Loucy (cell line): ENCODE measurements around the gene PLAC1.

Experiments
- H2AFZ ChIP-seq: fragments of 200-600 bp; sonication (generic); 2 replicates; pipeline ENCODE4 v1.6.0; 2016; ENCODE audit warnings: antibody characterized with exemption, mild to moderate bottlenecking, low read length, moderate library complexity
- H3F3A ChIP-seq: fragments of 200-600 bp; 2 replicates; pipeline ENCODE4 v1.6.0; 2016; ENCODE audit warnings: antibody characterized with exemption, low read depth, mild to moderate bottlenecking
- H3K27me3 ChIP-seq: fragments of 200-600 bp; sonication (generic); 2 replicates; pipeline ENCODE4 v1.6.1; 2014; ENCODE audit warnings: low read length, mild to moderate bottlenecking; ENCODE audit not compliant: insufficient read depth, poor library complexity, severe bottlenecking
- H3K36me3 ChIP-seq: fragments of 200-600 bp; sonication (generic); 2 replicates; pipeline ENCODE4 v1.6.1; 2016; ENCODE audit warnings: low read length; ENCODE audit not compliant: insufficient read depth
- H3K4me1 ChIP-seq: fragments of 200-600 bp; sonication (generic); 2 replicates; pipeline ENCODE4 v1.5.1; 2014; ENCODE audit warnings: low read length, mild to moderate bottlenecking; ENCODE audit not compliant: insufficient read depth, poor library complexity, severe bottlenecking
- H3K4me2 ChIP-seq: fragments of 200-600 bp; sonication (generic); 2 replicates; pipeline ENCODE4 v1.6.0; 2014; ENCODE audit warnings: antibody characterized with exemption, low read length, low read depth, mild to moderate bottlenecking; ENCODE audit not compliant: poor library complexity, severe bottlenecking
- H3K4me3 ChIP-seq: fragments of 200-600 bp; sonication (generic); 2 replicates; pipeline ENCODE4 v1.5.1; 2014; ENCODE audit warnings: low read length, mild to moderate bottlenecking, mixed read lengths; ENCODE audit not compliant: poor library complexity, severe bottlenecking
- H3K79me2 ChIP-seq: fragments of 200-600 bp; sonication (generic); 2 replicates; pipeline ENCODE4 v1.6.1; 2014; ENCODE audit warnings: low read length; ENCODE audit not compliant: insufficient read depth
- H3K9ac ChIP-seq: fragments of 200-600 bp; sonication (generic); 2 replicates; pipeline ENCODE4 v1.6.0; 2014; ENCODE audit warnings: mild to moderate bottlenecking, low read depth, low read length, moderate library complexity; ENCODE audit not compliant: poor library complexity, severe bottlenecking
- H3K9me2 ChIP-seq: fragments of 200-600 bp; sonication (generic); replicated peaks from 2 replicates; pipeline ENCODE4 v1.6.1; 2016; ENCODE audit warnings: low read depth, low read length, mixed read lengths
- H3K9me3 ChIP-seq: fragments of 200-600 bp; sonication (generic); 2 replicates; pipeline ENCODE4 v1.6.1; 2014; ENCODE audit warnings: mild to moderate bottlenecking, antibody characterized with exemption, low read length, low read depth; ENCODE audit not compliant: insufficient read depth
- H4K20me1 ChIP-seq: fragments of 200-600 bp; sonication (generic); 2 replicates; pipeline ENCODE4 v1.6.0; 2014; ENCODE audit warnings: antibody characterized with exemption, low read length, mild to moderate bottlenecking; ENCODE audit not compliant: insufficient read depth, poor library complexity, severe bottlenecking
- CTCF ChIP-seq: fragments of 200-600 bp; sonication (generic); conservative IDR thresholded peaks from 2 replicates; pipeline ENCODE4 v1.5.1; 2014; ENCODE audit warnings: mild to moderate bottlenecking, antibody characterized with exemption, low read length
- EZH2phosphoT487 ChIP-seq: fragments of 200-600 bp; IDR thresholded peaks from 2 replicates; pipeline ENCODE4 v1.6.1; 2018; ENCODE audit warnings: antibody characterized with exemption, mild to moderate bottlenecking, moderate library complexity, borderline replicate concordance

Gene PLAC1

DNA sequence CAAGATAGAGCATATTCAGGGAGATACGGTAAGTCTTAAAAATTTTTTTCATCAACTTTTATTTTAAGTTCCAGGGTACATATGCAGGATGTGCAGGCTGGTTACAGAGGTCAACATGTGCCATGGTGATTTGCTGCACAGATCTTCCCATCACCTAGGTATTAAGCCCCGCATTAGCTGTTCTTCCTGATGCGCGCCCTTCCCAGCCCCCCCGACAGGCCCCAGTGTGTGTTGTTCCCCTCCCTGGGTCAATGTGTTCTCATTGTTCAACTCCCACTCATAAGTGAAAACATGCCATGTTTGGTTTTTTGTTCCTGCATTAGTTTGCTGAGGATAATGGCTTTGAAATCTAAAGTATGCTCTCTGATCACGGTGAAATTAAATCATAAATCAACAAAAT lies 134.1 kb downstream of the PLAC1 start:
- Histone ChIP-seq H3K36me3 (no peaks in the 10 kb centered on the region), H3K27me3 (no peaks in the 10 kb centered on the region), H3K9me3 (no peaks in the 10 kb centered on the region), H3K79me2 (no peaks in the 10 kb centered on the region), H3F3A (no peaks in the 10 kb centered on the region), H2AFZ (no peak overlapping the region), H3K9ac (no peak overlapping the region), H3K4me2 (no peak overlapping the region), H4K20me1 (no peaks in the 10 kb centered on the region), H3K9me2 (no peaks in the 10 kb centered on the region), H3K4me3 (no peak overlapping the region), H3K4me1 (no peaks in the 10 kb centered on the region)
- TF ChIP-seq CTCF (no peak), EZH2phosphoT487 (no peak)

DNA sequence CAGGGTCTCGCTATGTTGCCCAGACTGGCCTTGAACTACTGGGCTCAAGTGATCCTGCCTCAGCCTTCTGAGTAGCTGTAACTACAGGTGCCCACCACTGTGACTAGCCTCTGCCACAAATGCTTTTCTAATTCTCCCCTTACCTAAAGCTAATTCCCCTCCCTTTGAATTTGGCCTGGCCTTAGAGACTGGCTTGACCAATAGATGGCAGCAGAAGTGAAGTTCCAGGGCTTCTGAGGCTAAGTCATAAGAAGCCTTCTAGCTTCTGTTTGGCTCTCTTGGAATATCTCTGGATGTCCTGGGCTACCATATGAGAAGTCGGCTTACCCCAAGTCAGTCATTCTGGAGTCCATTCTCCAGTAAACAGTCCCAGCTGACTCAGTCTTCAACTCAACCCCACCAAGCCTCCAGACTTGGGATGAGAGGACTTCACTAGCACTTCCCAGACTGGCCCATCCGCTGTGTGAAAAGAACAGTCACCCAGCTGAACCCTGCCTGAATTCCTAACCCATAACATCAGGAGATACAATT lies 137.3 kb downstream of the PLAC1 start:
- Histone ChIP-seq H4K20me1 (no peaks in the 10 kb centered on the region), H3K9ac (no peak overlapping the region), H3F3A (no peaks in the 10 kb centered on the region), H3K79me2 (no peaks in the 10 kb centered on the region), H3K27me3 (no peaks in the 10 kb centered on the region), H3K4me3 (no peak overlapping the region), H3K4me1 (no peaks in the 10 kb centered on the region), H3K9me2 (no peaks in the 10 kb centered on the region), H3K4me2 (no peak overlapping the region), H2AFZ (no peak overlapping the region), H3K36me3 (no peaks in the 10 kb centered on the region), H3K9me3 (no peaks in the 10 kb centered on the region)
- TF ChIP-seq CTCF (peak; percentile 63), EZH2phosphoT487 (no peak)
